ENCODE data around the gene GLYATL3. TPM values are rescaled to one million over a fixed set of nuclear protein-coding genes. Genes with fewer than 3 reads are reported as not detected.

GLYATL3 gene
- not detected in 2 replicates for total RNA-seq
- long read RNA-seq: 0 reads

DNA sequence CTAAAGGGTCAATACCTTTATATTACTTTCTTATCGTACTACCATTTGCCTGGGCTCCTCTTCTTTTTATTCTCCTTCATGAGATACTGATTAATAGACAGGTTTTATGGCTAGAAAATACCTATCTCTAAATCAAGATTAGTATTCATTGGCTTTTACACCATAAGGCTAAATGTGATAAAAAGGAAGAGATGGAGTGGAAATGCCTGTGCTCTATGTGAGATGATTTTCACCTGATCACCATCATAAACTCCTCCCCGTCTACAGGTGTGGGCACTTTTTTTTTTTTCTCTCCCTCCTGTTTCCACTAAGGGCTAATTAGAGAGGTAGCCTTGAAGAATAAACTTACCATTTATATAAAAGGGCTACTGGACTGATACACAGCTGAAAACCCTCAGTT lies at the start of gene GLYATL3:
TSS of gene GLYATL3 (plus strand) at position 301 of the 400 bp plus-strand sequence. CDS start 12,068 bp downstream, outside the sequence.
- H3K36me3 Mint-ChIP-seq (ENCODE audit: unreplicated experiment): no peaks in the 10 kb centered on the region

DNA sequence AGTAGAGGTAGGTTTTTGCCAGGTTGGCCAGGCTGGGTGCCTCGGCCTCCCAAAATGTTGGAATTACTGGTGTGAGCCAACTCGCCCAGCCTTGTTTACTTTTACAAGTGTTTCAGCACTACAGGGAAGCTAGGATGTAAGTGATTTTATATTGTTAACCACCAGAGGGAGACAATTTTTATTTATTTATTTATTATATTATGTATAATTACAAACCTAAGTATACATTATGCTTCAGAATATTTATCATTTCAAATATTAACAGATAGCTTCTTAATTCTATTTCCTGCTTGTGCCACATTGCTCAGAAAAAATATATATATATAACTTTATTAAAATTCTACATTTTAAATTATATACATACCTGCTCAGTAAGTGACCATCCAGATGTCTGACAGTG lies 46.5 kb upstream of the GLYATL3 start:
- no peak overlapping the region for H3K4me3 Mint-ChIP-seq (ENCODE audit: unreplicated experiment)
- TF ChIP-seq, protein P1, sequence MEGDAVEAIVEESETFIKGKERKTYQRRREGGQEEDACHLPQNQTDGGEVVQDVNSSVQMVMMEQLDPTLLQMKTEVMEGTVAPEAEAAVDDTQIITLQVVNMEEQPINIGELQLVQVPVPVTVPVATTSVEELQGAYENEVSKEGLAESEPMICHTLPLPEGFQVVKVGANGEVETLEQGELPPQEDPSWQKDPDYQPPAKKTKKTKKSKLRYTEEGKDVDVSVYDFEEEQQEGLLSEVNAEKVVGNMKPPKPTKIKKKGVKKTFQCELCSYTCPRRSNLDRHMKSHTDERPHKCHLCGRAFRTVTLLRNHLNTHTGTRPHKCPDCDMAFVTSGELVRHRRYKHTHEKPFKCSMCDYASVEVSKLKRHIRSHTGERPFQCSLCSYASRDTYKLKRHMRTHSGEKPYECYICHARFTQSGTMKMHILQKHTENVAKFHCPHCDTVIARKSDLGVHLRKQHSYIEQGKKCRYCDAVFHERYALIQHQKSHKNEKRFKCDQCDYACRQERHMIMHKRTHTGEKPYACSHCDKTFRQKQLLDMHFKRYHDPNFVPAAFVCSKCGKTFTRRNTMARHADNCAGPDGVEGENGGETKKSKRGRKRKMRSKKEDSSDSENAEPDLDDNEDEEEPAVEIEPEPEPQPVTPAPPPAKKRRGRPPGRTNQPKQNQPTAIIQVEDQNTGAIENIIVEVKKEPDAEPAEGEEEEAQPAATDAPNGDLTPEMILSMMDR (IDR thresholded peaks at IDR 0.05): peak; percentile 60
- no peaks in the 10 kb centered on the region for H3K4me1 Mint-ChIP-seq (ENCODE audit: unreplicated experiment)
- no peak overlapping the region for H3K27ac Mint-ChIP-seq (ENCODE audit: unreplicated experiment)
- DNase-seq (ENCODE audit: extremely low spot score, unreplicated experiment): no peak
- H3K27me3 Mint-ChIP-seq (ENCODE audit: unreplicated experiment): no peaks in the 10 kb centered on the region
- peaks cover 44% of the 10 kb centered on the region for H3K36me3 Mint-ChIP-seq (ENCODE audit: unreplicated experiment)
- H3K9me3 Mint-ChIP-seq (ENCODE audit: unreplicated experiment): no peaks in the 10 kb centered on the region

More for the DNA sequence above, at the start of gene GLYATL3:
- Mint-ChIP-seq H3K4me3 (ENCODE audit: unreplicated experiment) (no peak within 1 kb of the TSS), H3K27ac (ENCODE audit: unreplicated experiment) (no peak within 1 kb of the TSS), H3K27me3 (ENCODE audit: unreplicated experiment) (peaks cover 18% of the 10 kb centered on the region), H3K4me1 (ENCODE audit: unreplicated experiment) (no peaks in the 10 kb centered on the region), H3K9me3 (ENCODE audit: unreplicated experiment) (no peaks in the 10 kb centered on the region)
- DNase-seq (ENCODE audit: extremely low spot score, unreplicated experiment): no peak
- TF ChIP-seq, protein P1 (IDR thresholded peaks at IDR 0.05): no peak

DNA sequence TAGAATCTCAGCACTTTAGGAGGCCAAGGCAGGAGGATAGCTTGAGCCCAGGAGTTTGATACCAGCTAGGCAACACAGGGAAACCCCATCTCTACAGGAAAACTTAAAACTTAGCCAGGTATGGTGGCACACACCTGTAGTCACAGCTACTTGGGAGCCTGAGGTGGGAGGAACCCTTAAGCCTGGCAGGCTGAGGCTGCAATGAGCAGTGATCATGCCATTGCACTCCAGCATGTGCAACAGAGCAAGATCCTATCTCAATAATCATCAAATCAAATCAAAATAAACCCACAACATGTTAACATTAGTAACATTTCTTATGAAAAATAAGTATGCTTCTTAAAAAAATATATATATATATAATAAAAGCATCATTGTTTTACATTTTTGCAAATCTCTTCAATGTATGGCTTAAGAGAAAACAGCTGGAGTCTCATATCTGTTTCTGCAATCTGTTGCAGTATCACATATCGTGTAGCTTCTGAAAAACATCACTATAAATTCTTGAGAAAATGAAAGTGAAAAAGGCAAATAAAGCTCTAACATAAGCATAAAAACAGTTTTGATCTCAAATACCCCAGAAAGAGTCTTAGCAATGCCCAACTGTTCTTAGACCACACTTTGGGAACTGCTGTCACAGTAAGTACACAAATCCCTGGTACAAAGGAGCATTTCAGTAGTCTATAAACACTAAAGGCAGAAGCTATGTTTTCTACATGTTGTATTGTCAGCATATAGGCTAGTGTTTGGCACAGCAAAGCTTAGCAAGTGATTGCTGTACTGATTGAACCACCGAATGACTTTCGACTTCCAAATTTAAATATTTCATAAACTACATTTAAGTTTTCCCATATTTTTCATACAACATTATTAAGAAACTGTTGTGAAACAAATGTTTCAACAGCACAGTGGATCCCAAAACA lies 44.7 kb upstream of the GLYATL3 start:
- peaks cover 46% of the 10 kb centered on the region for H3K36me3 Mint-ChIP-seq (ENCODE audit: unreplicated experiment)
- no peak overlapping the region for H3K27ac Mint-ChIP-seq (ENCODE audit: unreplicated experiment)
- H3K27me3 Mint-ChIP-seq (ENCODE audit: unreplicated experiment): no peaks in the 10 kb centered on the region
- no peaks in the 10 kb centered on the region for H3K9me3 Mint-ChIP-seq (ENCODE audit: unreplicated experiment)
- TF ChIP-seq, protein P1 (IDR thresholded peaks at IDR 0.05): no peak
- no peak for DNase-seq (ENCODE audit: extremely low spot score, unreplicated experiment)
- H3K4me3 Mint-ChIP-seq (ENCODE audit: unreplicated experiment): no peak overlapping the region
- H3K4me1 Mint-ChIP-seq (ENCODE audit: unreplicated experiment): no peaks in the 10 kb centered on the region

DNA sequence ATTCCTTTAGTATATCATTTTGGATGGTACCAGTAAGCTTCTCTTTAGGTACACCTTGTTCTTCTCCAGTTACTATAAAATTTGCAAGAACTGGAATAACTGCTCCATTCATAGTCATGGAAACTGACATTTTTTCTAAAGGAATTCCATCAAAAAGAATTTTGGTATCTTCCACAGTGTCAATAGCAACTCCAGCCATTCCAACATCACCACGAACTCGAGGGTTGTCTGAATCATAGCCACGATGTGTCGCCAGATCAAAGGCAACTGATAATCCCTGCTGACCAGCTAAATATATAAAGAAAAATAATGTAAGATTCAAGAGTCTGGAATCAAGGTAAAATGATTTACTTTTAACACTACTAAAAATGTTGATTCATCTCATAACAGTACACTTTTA lies 42.0 kb upstream of the GLYATL3 start:
- H3K27ac Mint-ChIP-seq (ENCODE audit: unreplicated experiment): no peak overlapping the region
- H3K4me1 Mint-ChIP-seq (ENCODE audit: unreplicated experiment): peaks cover 16% of the 10 kb centered on the region
- H3K9me3 Mint-ChIP-seq (ENCODE audit: unreplicated experiment): no peaks in the 10 kb centered on the region
- TF ChIP-seq, protein P1 (IDR thresholded peaks at IDR 0.05): no peak
- no peak overlapping the region for H3K4me3 Mint-ChIP-seq (ENCODE audit: unreplicated experiment)
- DNase-seq (ENCODE audit: extremely low spot score, unreplicated experiment): no peak
- peaks cover 30% of the 10 kb centered on the region for H3K36me3 Mint-ChIP-seq (ENCODE audit: unreplicated experiment)
- no peaks in the 10 kb centered on the region for H3K27me3 Mint-ChIP-seq (ENCODE audit: unreplicated experiment)

DNA sequence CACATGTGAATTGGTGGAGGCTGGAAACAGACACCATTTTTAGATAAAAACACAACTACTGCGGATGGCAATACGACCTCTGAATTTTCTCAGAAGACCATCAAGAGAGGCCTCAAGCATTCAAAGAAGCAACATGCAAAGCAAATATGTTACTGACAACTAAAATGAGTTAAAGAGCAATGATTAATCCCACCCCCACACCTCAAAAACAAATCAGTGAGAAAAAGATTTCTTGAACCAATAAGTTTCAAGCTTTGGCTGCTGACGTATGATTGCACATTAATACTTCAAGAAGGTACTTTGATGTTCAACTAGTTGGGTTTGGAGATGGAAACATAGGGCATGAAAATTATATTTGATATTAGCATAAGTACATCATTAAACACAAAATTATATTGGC lies 37.7 kb upstream of the GLYATL3 start:
- TF ChIP-seq, protein P1 (IDR thresholded peaks at IDR 0.05): no peak
- Mint-ChIP-seq H3K27me3 (ENCODE audit: unreplicated experiment) (no peaks in the 10 kb centered on the region), H3K36me3 (ENCODE audit: unreplicated experiment) (peaks cover 18% of the 10 kb centered on the region), H3K9me3 (ENCODE audit: unreplicated experiment) (no peaks in the 10 kb centered on the region), H3K27ac (ENCODE audit: unreplicated experiment) (no peak overlapping the region), H3K4me3 (ENCODE audit: unreplicated experiment) (peak overlapping the region; percentile 96), H3K4me1 (ENCODE audit: unreplicated experiment) (peaks cover 27% of the 10 kb centered on the region)
- no peak for DNase-seq (ENCODE audit: extremely low spot score, unreplicated experiment)
